ENCODE data around the gene MAP3K2.

Gene MAP3K2

DNA sequence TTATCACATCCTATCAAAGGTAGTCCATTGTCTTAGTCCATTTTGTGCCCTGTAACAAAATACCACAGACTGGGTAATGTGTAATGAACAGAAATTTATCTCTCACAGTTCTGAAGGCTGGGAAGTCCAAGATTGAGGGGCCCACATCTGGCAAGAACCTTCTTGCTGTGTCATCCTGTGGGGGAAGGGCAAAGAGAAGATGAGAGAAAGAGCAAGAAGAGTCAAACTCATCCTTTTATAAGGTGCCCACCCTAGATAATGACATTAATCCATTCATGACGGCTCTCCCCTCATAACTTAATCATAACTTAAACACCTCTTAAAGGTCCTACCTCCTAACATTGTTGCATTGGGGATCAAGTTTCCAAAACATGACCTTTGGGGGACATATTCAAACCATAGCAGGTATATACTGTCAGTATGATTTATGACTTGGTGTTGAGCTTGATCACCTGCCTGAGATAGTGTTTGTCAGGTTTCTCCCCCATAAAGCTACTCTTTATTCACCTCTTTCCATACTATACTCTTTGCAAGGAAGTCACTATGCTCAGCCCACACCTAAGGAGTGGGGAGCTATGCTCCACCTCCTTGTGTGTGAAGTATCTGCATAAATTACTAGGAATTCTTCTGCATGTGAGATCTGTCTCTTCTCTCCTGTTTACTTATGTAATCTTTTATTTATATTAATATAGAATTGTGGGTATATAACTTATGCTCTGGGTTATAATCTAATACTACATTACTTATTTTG lies 5.2 kb upstream of the MAP3K2 start:
- TF ChIP-seq FOXP2 (optimal IDR thresholded peaks at IDR 0.05; ENCODE audit: borderline replicate concordance, extremely low read depth, extremely low read length, insufficient read depth) (no peak), TAF1 (IDR thresholded peaks at IDR 0.05; ENCODE audit: borderline replicate concordance, insufficient read depth, low read length) (no peak), SIN3A (IDR thresholded peaks at IDR 0.05; ENCODE audit: borderline replicate concordance, insufficient read depth, low read length) (no peak), POLR2AphosphoS5 (IDR thresholded peaks at IDR 0.05; ENCODE audit: low read depth, low read length) (no peak)
- TF ChIP-seq, protein P1, sequence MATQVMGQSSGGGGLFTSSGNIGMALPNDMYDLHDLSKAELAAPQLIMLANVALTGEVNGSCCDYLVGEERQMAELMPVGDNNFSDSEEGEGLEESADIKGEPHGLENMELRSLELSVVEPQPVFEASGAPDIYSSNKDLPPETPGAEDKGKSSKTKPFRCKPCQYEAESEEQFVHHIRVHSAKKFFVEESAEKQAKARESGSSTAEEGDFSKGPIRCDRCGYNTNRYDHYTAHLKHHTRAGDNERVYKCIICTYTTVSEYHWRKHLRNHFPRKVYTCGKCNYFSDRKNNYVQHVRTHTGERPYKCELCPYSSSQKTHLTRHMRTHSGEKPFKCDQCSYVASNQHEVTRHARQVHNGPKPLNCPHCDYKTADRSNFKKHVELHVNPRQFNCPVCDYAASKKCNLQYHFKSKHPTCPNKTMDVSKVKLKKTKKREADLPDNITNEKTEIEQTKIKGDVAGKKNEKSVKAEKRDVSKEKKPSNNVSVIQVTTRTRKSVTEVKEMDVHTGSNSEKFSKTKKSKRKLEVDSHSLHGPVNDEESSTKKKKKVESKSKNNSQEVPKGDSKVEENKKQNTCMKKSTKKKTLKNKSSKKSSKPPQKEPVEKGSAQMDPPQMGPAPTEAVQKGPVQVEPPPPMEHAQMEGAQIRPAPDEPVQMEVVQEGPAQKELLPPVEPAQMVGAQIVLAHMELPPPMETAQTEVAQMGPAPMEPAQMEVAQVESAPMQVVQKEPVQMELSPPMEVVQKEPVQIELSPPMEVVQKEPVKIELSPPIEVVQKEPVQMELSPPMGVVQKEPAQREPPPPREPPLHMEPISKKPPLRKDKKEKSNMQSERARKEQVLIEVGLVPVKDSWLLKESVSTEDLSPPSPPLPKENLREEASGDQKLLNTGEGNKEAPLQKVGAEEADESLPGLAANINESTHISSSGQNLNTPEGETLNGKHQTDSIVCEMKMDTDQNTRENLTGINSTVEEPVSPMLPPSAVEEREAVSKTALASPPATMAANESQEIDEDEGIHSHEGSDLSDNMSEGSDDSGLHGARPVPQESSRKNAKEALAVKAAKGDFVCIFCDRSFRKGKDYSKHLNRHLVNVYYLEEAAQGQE (IDR thresholded peaks at IDR 0.05; ENCODE audit: insufficient read depth in 1 of 2, low read depth in 2 of 2, low read length in 2 of 2) = no peak

DNA sequence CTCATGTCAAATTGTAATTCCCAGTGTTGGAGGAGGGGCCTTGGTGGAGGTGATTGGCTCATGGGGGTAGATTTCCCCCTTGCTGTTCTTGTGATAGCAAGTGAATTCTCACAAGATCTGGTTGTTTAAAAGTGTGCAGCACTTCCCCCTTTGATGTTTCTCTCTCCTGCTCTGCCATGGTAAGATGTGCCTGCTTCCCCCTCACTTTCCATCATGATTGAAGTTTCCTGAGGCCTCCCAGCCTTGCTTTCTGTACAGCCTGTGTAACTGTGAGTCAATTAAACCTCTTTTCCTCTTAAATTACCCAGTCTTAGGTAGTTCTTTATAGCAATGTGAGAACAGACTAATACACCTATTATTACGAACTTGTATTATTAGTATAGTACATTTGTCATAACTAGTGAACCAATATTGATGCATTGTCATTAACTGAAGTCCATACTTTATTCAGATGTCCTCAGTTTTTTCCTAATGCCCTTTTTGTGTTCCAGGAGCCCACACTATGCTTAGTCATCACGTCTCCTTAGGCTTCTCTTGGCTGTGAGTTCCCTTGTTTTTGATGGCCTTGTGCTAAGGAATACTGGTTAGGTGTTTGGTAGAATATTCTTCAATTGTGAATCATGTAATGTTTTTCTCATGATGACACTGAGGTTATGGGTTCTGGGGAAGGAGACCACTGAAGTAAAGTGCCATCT lies 4.5 kb upstream of the MAP3K2 start:
- TF ChIP-seq FOXP2 (optimal IDR thresholded peaks at IDR 0.05; ENCODE audit: borderline replicate concordance, extremely low read depth, extremely low read length, insufficient read depth) (no peak), TAF1 (IDR thresholded peaks at IDR 0.05; ENCODE audit: borderline replicate concordance, insufficient read depth, low read length) (no peak), POLR2AphosphoS5 (IDR thresholded peaks at IDR 0.05; ENCODE audit: low read depth, low read length) (no peak), SIN3A (IDR thresholded peaks at IDR 0.05; ENCODE audit: borderline replicate concordance, insufficient read depth, low read length) (no peak)
- TF ChIP-seq, protein P1 (IDR thresholded peaks at IDR 0.05; ENCODE audit: insufficient read depth in 1 of 2, low read depth in 2 of 2, low read length in 2 of 2) = no peak

DNA sequence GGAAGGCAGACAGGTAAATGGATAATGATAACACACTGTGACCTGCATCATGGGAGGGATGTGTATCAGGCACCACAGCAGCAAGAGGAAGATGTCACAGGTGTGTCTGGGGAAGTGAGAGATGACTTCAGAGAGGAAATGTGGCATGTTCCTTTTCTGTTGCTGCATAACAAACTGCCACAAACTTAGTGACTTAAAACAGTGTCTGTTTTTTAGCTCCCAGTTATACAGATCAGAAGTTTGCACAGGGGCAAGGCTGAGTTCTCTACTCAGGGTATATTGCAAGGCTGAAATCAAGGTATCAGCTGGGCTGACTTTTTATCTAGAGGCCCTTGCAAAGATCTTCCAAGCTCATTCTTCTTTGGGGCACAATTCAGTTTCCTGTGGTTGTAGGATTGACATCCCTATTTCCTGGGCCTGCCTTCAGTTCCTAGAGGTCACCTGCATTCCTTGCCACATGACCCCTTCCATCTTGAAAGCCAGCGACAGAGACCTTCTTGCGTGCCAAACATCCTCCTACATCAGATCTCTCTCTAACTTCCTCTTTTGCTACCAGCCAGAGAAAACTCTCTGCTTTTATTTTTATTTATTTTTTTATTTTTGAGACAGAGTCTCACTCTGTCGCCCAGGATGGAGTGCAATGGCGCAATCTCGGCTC lies 2.1 kb upstream of the MAP3K2 start:
- TF ChIP-seq TAF1 (IDR thresholded peaks at IDR 0.05; ENCODE audit: borderline replicate concordance, insufficient read depth, low read length) = no peak
- TF ChIP-seq POLR2AphosphoS5 (IDR thresholded peaks at IDR 0.05; ENCODE audit: low read depth, low read length) = no peak
- TF ChIP-seq FOXP2 (optimal IDR thresholded peaks at IDR 0.05; ENCODE audit: borderline replicate concordance, extremely low read depth, extremely low read length, insufficient read depth) = no peak
- TF ChIP-seq, protein P1 (IDR thresholded peaks at IDR 0.05; ENCODE audit: insufficient read depth in 1 of 2, low read depth in 2 of 2, low read length in 2 of 2) = no peak
- TF ChIP-seq SIN3A (IDR thresholded peaks at IDR 0.05; ENCODE audit: borderline replicate concordance, insufficient read depth, low read length) = no peak

DNA sequence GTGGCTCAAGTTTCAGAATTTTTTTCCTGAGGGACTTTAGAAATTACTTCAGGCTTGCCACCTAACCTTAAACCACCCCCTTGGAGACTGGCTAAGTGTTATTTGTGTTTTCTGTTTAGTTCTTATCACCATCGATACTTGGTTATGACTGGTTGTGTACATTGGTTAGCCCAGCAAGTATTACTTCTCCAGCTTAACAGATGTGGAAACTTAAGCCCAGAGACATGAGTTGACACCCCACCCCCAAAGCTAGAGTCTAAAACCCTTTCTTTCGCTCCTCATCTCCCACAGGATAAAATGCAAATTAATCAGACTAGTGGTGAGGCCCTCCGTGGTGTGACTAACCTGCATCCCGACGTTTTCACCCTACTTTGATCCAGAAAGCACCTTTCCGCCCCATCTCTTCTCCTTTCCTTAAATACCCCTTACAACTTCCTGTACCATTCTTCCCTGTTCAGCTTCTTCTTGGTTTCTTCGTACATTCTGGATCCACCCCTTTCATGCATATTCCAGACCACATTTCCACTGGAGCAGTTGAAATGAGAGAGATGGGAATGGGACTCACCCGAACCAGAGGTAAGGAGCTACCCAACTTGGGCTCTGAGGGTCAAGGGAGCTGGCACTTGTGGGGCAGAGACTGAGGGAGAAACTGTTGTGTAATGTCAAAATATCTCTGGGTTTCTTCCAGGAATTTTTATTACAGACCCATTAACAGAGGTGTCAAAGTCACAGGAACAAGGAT lies 819 bp upstream of the MAP3K2 start:
- TF ChIP-seq FOXP2 (optimal IDR thresholded peaks at IDR 0.05; ENCODE audit: borderline replicate concordance, extremely low read depth, extremely low read length, insufficient read depth) (no peak), POLR2AphosphoS5 (IDR thresholded peaks at IDR 0.05; ENCODE audit: low read depth, low read length) (no peak; the same call in none of the 2 replicates), SIN3A (IDR thresholded peaks at IDR 0.05; ENCODE audit: borderline replicate concordance, insufficient read depth, low read length) (no peak), TAF1 (IDR thresholded peaks at IDR 0.05; ENCODE audit: borderline replicate concordance, insufficient read depth, low read length) (no peak)
- TF ChIP-seq, protein P1 (IDR thresholded peaks at IDR 0.05; ENCODE audit: insufficient read depth in 1 of 2, low read depth in 2 of 2, low read length in 2 of 2) = no peak
